NK-92 (cell line): ENCODE results near the gene MEIOB.

ENCODE experiments used
- DNase-seq: peaks from one replicate; lab custom pipeline; 2025; ENCODE audit not compliant: unreplicated experiment; lab: John Stamatoyannopoulos, UW

Gene MEIOB

DNA sequence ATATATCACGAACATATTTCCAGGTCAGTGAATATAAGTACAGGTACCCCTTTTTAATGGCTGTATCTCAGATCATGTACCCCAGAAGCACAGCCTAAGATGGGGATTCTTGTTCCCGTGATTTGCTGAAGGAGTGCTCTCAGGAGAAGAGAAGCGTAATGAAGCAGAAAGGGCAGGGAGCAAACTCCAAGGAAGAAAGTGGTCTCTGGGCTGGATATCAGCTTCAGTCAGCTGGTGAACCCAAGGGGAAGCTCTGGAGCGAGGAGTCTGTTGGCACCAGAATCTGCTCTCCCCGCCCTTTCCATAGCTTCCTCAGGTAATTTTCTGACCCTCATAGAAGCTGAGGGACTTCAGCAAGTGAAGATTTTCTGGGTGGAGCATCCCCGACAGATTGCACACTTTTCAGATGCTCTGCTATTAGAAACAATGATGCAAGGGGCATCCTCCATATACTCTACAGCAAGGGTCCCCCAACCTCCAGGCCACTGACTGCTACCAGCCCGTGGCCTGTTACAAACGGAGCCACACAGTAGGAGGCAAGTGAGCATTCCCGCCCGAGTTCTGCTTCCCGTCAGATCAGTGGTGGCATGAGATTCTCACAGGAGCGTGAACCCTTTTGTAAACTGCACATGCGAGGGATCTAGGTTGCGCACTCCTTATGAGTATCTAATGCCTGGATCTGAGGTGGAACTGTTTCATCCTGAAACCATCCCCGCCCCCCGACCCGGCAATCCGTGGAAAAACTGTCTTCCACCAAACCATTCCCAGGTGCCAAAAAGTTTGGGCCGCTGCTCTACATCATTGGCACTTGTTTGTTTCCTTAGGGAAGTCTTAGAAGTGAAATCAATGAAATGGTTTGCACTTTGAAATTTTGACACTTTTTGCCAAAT, 40.5 kb downstream of the MEIOB start:
- no peak for DNase-seq

DNA sequence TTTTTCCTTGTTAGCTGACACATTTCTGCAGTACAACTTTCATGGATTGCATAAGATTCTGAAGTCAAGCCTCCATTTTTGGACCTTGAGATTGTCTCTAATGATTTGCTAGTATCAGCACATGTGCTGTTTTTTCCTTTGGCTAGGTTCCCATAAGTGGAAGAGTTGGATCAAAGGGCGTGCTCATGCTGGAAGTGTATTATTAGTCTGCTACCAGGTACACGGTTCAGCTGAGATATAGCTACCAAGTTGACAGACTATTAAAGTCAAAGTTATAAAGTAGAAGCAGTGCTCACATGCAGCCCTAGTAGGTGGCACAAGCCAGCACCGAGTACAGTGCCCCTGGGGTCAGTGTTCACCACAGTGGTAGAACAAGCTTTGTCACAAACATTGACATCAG, 41.8 kb downstream of the MEIOB start:
- DNase-seq, result no peak

DNA sequence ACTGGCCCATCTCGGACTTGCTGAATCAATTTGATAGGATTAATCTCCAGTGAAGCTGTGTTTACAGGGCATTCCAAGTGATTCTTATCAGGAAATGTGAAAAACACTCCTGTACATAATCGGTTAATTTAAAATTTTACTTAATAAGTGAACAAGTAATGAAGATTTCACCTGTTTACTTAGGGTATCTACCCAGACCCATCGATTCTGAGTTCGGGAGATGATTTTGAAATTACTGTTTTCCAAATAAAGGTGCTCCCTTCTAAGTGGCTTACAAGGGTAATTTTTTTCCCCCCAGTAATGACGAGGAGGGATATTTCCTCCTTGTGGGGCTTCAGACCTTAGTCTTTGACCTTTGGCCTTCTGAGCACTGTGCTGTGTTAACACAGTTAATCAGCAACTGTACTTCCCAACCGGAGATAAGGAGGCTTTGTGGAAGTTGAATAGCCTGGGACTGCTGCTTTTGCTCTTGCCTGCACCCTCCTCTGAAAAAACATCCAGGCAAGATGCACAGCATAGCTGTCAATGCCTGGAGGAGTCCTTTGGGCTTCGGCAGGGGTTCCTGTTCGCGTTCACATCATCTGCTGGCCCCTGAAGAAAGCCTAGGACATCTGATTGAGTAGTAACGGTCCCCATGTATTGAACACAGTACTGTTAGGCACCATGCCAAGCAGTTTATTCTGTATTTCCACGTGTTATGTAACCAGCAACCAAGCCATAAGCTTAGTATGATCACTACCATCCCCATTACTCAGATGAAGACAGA, 43.1 kb downstream of the MEIOB start:
- no peak for DNase-seq

DNA sequence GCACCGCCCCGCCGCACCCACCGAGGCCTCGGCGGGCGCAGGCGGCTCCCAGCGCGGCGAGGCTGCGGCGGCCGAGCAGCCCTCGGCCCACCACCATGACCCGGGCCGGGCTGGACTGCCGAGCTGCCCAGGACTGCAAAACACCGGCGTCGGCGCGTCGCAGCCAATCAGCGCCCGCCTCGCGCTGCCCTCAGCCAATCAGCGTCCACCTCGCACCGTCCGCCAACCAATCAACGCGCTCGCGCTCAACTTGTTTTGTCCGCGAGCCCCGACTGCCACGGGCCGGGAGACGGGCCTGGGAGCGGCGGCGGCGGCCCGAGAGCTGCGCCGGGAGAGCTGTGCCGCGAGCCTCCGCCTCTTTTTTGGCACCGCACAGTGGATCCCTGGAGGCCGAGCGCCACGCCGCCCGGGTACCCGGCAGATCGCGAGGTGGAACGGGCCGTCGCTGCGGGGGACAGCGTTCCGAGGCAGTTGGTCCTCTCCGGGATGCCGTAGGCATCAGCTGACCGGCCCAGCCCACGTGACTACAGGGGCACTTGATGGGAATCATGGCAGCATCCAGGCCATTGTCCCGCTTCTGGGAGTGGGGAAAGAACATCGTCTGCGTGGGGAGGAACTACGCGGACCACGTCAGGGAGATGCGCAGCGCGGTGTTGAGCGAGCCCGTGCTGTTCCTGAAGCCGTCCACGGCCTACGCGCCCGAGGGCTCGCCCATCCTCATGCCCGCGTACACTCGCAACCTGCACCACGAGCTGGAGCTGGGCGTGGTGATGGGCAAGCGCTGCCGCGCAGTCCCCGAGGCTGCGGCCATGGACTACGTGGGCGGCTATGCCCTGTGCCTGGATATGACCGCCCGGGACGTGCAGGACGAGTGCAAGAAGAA, 45.0 kb downstream of the MEIOB start, which contains the start of the genes FAHD1 and HAGH:
Gene FAHD1 (plus strand): TSS at position 516 of the 883 bp plus-strand sequence. CDS start 33 bp downstream, at position 549.
Gene HAGH (minus strand): TSS at position 135 of the 883 bp plus-strand sequence. CDS start 38 bp downstream, at position 97.
- DNase-seq, result peak; percentile 36

DNA sequence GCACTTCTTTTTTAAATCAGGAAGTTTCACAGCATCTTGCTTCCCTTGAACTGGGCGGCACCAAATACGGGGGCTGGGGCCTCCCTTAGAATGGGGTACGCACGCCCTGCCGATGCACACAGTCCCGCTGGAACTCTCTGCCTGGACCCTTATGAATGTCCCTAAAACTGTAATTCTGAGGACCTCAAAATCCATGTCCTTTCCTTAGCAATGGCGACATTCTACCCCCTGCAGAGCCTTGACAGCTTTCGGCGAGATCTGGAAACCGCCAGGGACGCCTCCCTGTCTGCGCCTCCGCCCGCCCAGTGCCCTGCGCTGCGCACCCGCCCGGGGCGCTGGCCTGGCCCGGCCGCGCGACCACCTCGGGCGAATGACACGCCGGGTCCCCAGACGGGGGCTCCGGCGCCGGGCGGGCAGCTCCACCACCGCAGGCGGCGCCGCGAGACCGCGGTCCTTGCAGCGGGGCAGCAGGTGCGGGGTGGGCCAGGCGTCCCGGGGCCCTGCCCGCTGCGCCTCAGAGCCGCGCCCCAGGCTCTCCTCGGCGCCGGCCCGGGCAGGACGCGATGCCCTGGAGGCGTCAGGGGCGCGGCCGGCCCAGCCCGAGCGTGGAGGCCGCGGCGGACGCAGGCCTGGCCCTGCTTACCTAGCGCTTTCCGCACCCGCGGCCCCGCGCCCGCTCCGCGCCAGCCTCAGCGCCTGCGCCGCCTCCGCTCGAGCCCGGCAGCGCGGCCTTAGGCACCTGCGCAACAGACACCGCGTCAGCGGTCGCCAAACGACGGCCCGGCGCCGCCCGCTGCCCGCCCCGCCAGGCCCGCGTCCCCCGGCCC, 45.9 kb downstream of the MEIOB start:
- no peak for DNase-seq

DNA sequence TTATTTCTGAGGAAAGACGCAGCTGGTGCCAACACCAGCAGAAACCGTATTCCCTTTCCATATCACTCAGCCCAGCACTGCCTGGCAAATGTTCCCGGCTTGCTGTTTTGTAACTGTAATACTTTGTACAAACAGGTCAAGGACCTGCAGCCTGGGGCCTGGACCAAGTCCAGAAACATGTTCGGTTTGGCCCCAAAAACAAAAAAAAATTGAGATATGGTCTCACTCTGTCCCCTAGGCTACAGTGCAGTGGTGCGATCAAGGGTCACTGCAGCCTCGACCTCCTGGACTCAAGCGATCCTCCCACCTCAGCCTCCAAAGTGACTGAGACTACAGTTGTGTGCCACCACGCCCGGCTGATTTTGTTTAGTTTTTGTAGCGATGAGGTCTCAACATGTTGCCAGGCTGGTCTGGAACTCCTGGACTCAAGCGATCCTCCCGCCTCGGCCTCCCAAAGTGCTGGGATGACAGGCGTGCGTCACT, 46.5 kb downstream of the MEIOB start:
- DNase-seq, result no peak

DNA sequence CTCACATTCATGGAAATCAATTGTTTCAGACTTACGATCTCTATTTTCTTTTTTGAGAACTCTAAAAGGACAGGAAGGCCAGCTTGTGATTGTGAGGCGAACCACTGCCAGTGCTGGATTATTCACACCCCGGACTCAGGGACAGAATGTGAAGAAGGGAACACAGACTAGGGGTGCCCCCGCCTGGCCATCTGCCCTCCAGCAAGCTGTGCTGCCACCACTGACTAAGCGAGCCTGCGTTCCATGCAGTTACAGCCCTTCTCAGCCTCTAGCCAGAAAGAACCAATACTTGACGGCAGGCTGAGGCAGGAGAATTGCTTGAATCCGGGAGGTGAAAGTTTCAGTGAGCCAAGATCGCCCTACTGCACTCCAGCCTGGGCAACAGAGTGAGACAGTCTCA, 48.1 kb downstream of the MEIOB start:
- no peak for DNase-seq

DNA sequence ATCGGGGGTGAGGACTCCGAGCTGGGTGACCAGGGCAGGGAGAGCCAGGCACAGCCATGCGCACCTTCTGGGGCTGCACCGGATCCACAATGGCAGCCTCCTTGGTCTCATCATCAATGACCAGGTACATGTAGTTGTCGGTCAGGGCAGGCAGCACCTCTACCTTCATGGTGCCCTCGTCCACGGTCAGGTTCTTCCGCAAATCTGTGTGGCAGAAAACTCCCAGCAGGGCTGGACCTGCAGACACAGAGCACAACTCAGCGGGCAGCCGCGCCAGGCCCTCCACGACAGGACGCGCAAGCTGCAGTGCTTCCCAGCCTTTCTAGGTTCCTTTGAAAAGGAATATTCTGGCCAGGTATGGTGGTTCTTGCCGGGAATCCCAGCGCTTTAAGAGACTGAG, 49.2 kb downstream of the MEIOB start:
- no peak for DNase-seq

DNA sequence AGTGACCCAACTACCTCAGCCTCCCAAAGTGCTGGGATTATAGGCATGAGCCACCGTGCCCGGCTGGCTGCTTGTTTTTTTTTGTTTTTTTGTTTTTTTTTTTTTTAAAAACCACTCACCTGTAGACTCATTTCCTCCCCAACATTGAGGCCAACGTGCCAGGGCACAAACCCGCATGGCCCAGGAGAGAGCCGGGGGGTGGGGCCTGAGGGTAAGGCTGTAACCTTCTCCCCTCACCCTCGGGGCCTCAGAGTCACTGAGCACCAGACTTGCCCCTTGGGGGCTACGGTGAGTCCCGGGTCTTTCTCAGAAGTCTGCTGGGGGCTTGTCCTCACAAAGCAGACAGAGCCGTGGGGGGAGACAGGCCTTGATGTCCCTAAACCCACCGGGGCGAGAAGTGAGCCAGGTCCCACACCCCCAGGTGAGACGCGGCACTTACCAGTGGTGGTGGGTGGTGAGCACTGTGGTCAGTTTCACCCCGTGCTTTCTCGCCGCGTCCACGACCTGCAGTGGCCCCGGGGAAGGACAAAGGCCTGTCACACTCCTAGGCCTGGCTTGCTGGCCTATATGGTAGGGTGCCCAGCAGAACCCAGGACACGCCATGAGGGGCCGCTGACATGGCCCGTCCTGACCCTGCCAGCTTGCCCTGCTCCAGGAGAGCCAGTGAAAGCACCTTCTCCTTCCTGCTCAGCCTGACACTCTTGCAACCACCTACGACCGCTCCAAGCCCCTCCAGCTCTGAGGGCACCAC, 49.9 kb downstream of the MEIOB start:
- DNase-seq, result no peak

DNA sequence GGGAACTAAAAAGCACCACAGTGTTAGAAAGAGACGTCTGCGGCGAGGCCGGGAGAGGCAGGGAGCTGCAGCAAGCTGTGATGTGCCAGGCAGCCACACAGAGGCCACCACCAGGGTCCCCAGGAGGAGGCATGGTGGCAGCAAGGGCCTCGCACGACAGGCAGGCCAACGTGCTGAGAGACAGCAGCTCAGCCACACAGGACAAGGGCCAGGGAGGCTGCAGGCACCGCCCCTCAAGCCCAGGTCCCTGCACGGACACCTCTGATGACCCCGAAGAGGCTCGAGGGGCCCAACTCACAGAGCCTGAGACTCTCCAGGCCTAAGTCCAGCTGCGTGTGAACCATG, 51.0 kb downstream of the MEIOB start:
- DNase-seq, result no peak

DNA sequence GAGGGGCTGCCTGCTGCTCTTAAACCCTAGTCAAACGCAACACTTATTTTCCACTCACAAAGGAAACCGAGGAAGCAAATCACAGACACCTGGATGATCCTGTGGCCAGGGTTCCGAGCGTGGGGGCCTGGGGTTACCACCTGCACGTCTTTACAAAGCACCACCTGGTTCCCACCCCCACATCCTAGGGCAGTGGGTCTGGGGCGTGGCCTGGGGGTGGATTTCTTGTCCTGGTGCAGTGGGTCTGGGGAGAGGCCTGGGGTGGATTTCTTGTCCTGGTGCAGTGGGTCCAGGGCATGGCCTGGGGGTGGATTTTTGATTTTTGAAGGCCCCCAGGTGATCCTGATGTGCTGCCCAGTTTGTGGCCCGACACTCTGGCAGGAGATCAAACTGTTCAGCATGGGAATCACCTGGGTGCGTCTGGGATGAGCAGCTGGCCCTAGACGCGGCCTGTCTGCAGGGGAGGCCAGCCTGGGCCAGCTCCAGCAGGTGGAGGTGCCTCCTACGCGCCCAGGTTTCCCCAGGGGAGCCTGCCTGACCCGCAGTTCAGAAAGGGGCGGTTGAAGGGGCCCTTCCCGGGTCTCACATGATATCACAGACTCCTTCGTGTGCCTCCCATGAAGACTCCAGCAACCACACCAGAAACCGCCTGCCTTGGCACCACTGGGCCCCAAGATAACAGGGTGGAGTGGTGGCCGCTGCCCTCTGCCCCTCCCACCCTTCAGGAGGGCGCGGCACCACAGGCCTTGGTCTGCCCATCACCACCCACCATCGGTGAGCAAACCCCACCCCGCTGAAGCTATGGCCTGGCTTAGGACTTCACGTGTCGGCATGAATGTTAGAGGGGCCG, 51.6 kb downstream of the MEIOB start:
- DNase-seq, result no peak

DNA sequence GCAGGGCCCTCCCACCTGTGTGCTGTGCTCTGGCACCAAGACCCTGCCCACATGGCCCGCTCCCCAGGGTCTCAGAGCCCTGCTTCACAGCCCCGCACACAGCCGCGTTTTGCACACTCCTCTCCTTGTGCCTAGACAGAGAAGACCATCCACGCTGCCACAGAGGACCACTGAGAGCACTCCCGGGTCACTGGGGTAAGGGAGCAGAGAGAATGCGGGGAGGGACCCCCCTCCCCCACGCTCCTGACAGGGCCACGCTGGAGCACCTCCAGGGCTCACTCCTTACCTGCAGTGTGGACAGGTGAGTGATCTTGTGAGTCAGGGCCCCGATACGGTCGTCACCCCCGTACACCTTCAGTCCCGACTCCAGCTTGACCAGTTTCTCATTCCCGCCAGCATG, 52.4 kb downstream of the MEIOB start:
- no peak for DNase-seq

DNA sequence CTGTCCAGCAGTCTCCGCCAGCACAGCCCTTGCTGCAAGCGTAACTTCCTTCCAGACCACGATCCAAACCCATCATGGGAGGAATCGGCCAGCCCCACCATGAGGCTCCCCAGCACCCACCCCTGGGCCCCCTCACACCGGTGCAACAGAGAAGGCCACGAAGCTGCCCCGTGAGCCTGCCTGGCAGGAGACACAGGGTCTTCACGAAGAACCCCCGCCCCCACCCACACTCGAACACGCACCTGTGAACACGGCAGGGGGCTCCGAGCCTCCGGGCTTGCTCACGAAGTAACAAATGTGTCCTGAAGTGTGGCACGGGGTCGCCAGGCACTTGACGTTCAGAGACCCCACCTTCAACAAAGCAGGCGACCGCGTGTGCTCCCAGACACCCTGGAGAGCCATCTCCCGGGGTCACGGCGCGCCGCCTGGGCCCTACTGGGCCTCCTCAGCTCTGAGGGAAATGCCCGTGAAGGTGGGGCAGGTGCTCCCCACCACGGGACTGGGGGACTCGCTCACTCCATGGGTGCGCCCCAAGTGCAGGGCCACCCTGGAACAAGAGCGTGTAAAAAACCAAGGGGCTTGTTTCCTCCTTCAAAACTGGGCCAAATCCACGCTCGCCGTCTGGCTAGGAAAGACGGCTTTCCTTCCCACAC, 53.0 kb downstream of the MEIOB start:
- no peak for DNase-seq

DNA sequence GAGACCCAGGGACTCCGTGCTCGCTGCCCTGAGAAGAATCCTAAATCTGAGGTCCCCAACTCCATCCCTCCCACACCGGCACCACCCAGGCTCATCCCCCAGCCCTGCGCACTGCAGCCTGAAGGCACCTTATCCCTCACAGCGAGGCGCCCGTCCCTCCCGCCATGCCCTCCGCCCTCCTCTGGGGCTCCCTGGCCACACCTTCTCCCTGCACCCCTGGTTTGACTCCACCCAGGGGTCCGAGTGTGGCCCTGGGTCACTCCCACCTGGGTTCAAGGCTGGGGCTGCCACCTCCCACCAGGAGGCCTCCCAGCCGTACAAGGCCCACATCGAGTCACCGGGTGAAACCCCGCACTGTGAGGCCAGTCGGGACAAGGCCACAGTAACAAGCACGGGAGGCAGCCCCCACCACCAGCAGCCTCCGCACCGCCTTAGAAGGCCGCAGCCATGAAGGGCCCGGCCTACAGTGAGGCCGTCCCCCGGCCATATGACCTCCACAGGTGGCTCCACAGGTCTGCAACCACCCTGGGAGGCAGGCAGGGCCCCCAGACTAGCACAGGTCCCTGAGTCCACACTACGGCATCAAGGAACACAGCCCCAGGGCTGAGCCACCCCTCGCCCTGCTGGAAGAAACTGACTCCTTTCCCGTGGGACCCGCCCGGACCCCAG, 53.6 kb downstream of the MEIOB start:
- DNase-seq, result no peak

DNA sequence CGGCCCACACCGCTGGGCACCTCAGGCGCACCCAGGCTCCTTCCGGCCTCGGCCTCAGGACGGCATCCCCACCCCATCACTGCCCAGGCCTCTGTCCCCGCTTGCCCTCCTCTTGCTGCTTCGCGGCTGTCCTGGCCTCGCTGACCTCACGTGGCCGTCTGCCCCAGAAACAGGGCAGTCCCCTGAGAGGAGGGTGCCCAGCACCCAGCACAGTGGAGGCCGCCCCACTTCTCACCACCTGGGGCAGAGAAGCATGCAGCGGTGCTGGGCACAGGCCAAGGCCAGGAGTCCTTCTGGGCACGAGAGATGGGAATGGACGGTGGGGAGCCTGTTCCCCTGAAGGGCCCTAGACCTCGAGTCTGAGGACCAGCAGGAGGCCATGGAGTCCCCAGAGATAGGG, 54.2 kb downstream of the MEIOB start:
- no peak for DNase-seq

DNA sequence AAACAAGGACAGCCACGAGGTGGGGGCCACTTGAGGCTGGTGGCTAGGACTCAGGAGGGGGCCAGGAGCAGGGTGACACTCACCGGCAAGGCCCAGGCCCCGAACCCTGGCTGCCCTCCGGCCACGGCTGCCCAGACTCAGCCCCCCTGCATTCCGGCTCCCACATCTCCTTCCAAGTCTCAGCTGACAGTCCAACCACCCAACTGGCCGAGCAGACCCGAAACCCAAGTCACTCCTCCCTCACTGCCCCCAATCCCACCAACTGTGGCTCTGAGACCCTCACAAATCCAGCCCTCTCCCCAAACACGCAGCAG, 54.7 kb downstream of the MEIOB start:
- no peak for DNase-seq

DNA sequence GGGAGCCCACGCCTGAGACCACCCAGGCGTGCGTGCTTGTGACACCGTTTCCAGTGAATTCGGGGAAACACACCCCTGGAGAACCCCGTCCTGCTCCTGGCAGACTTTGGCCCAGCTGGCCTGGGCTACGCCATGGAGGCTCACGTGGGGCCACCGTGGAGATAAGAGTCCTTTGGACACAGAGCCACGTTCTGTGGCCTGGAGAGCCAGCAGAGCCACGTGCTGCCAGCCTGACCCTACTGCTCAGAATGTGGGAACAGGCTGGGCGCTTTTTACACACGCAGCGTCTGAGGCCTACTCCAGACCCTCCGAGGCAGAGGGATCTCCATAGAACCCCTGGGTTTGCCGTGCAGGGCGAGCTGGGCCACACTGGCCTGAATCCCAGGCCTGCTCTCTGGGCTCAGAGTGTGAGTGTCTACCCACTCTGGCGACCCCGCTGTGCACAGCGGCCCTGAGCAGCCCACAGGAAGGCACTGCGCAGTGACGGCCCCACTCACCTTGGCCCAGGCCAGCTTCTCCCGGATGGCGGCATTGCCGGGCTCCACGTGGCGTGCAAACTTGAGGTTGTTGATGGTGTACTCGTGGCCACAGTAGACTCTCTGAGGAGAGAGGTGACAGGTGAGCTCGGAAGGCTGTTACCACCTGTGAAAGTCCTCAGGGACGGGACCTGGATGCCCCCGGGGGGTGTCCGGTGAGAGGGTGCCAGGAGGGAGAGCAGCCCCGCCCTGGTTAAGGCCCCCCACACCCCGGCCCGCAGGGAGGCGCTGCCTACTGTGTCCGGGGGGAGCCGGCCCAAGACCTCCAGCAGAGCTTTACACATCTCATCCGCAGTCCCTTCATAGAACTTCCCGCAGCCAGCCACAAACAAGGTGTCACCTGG, 55.3 kb downstream of the MEIOB start:
- DNase-seq, result no peak
